IMR-90 (cell line): ENCODE results near the gene SPTLC2. TPM values are rescaled to one million over a fixed set of nuclear protein-coding genes. Genes with fewer than 3 reads are reported as not detected.

Experiments used
- ATAC-seq: fragments of 200-7000 bp; cut with Tn5 transposase; 2 replicates; pipeline ENCODE4 v1.9.1; 2020; ENCODE audit warnings: low read depth, mild to moderate bottlenecking, moderate library complexity
- BruUV-seq: library from RNA; stranded (reverse); fragments of 400-500 nt; replicated peaks from 2 replicates; lab custom pipeline; 2021; lab: Mats Ljungman, UMichigan
- CTCF ChIA-PET: fragments of 300-600 bp; formaldehyde crosslinking; extraction: SDS; loops from one replicate; lab custom pipeline; 2021; ENCODE audit warnings: antibody characterized with exemption; lab: Yijun Ruan, JAX
- POLR2A ChIA-PET: fragments of 300-600 bp; sonication (Branson Sonifier 250); formaldehyde crosslinking; loops from one replicate; lab custom pipeline; 2022; ENCODE audit warnings: antibody characterized with exemption; ENCODE audit not compliant: unreplicated experiment; lab: Charles Lee
- DNase-seq: peaks from one replicate; pipeline ENCODE4 v3.0.0; 2013
- H2AFZ ChIP-seq: replicated peaks from 2 replicates; pipeline ENCODE3; 2013; ENCODE audit warnings: low read length, mild to moderate bottlenecking; ENCODE audit not compliant: poor library complexity
- H2AK5ac ChIP-seq: 2 replicates; pipeline ENCODE4 v1.6.1; 2013; ENCODE audit warnings: low read depth, low read length, inconsistent platforms
- H2AK9ac ChIP-seq: replicated peaks from 2 replicates; pipeline ENCODE3; 2013; ENCODE audit warnings: mild to moderate bottlenecking, low read depth, low read length, moderate library complexity; ENCODE audit not compliant: poor library complexity
- H2BK120ac ChIP-seq: 2 replicates; pipeline ENCODE4 v1.6.1; 2013; ENCODE audit warnings: low read depth, low read length, inconsistent platforms
- H2BK15ac ChIP-seq: 3 replicates; pipeline ENCODE4 v1.6.1; 2013; ENCODE audit warnings: low read depth, low read length, inconsistent platforms
- H2BK20ac ChIP-seq: 2 replicates; pipeline ENCODE4 v1.6.1; 2013; ENCODE audit warnings: low read depth, mild to moderate bottlenecking, inconsistent platforms, low read length, moderate library complexity
- H2BK5ac ChIP-seq: 2 replicates; pipeline ENCODE4 v1.6.1; 2013; ENCODE audit warnings: mild to moderate bottlenecking, low read depth, low read length, inconsistent platforms; ENCODE audit not compliant: poor library complexity, severe bottlenecking
- H3K14ac ChIP-seq: replicated peaks from 2 replicates; pipeline ENCODE4 v1.6.1; 2013; ENCODE audit warnings: low read depth, low read length, inconsistent platforms
- H3K18ac ChIP-seq: 2 replicates; pipeline ENCODE4 v1.6.1; 2013; ENCODE audit warnings: low read depth, low read length, control low read depth
- H3K23ac ChIP-seq: 2 replicates; pipeline ENCODE4 v1.6.1; 2013; ENCODE audit warnings: low read depth, low read length, inconsistent platforms
- H3K27ac ChIP-seq: 2 replicates; pipeline ENCODE4 v1.5.1; 2013; ENCODE audit warnings: mild to moderate bottlenecking, control low read depth, low read length; ENCODE audit not compliant: insufficient read depth
- H3K27me3 ChIP-seq: 2 replicates; pipeline ENCODE4 v1.6.1; 2013; ENCODE audit warnings: low read length; ENCODE audit not compliant: control insufficient read depth, insufficient read depth
- H3K36me3 ChIP-seq: 2 replicates; pipeline ENCODE4 v1.6.1; 2013; ENCODE audit warnings: low read length, mixed read lengths; ENCODE audit not compliant: control insufficient read depth, insufficient read depth
- H3K4ac ChIP-seq: 2 replicates; pipeline ENCODE4 v1.6.1; 2013; ENCODE audit warnings: low read depth, low read length, inconsistent platforms
- H3K4me1 ChIP-seq: 2 replicates; pipeline ENCODE4 v1.6.1; 2013; ENCODE audit warnings: low read length, mixed read lengths; ENCODE audit not compliant: control insufficient read depth, insufficient read depth
- H3K4me2 ChIP-seq: 2 replicates; pipeline ENCODE4 v1.6.1; 2013; ENCODE audit warnings: low read depth, mild to moderate bottlenecking, control low read depth, low read length, moderate library complexity
- H3K4me3 ChIP-seq: 2 replicates; pipeline ENCODE4 v1.5.1; 2013; ENCODE audit warnings: low read depth, mild to moderate bottlenecking, control low read depth, low read length, moderate library complexity; ENCODE audit not compliant: insufficient read depth
- H3K56ac ChIP-seq: 2 replicates; pipeline ENCODE4 v1.6.1; 2013; ENCODE audit warnings: low read length, inconsistent platforms; ENCODE audit not compliant: insufficient read depth; ENCODE audit errors: extremely low read depth
- H3K79me1 ChIP-seq, 2 experiments: 2 replicates each; pipeline ENCODE4 v1.6.1; 2013; ENCODE audit warnings: low read length in 2 of 2, inconsistent platforms in 1 of 2, low read depth in 1 of 2
- H3K9ac ChIP-seq: 2 replicates; pipeline ENCODE4 v1.6.1; 2013; ENCODE audit warnings: low read depth, low read length, control low read depth
- H3K9me1 ChIP-seq: 2 replicates; pipeline ENCODE4 v1.6.1; 2013; ENCODE audit warnings: low read length, inconsistent platforms; ENCODE audit not compliant: insufficient read depth
- H3K9me3 ChIP-seq: 2 replicates; pipeline ENCODE4 v1.6.1; 2013; ENCODE audit warnings: low read length; ENCODE audit not compliant: control insufficient read depth, insufficient read depth
- H4K20me1 ChIP-seq: 2 replicates; pipeline ENCODE4 v1.6.1; 2013; ENCODE audit warnings: low read length, inconsistent platforms; ENCODE audit not compliant: insufficient read depth
- H4K5ac ChIP-seq: 2 replicates; pipeline ENCODE4 v1.6.1; 2013; ENCODE audit warnings: mild to moderate bottlenecking, low read depth, low read length, control low read depth
- H4K8ac ChIP-seq, 2 experiments: 2 replicates each; pipeline ENCODE4 v1.6.1; 2013; ENCODE audit warnings: low read depth in 2 of 2, low read length in 2 of 2, control low read depth in 1 of 2, inconsistent platforms in 1 of 2
- H4K91ac ChIP-seq: 2 replicates; pipeline ENCODE4 v1.6.1; 2013; ENCODE audit warnings: low read depth, low read length, inconsistent platforms; ENCODE audit not compliant: insufficient read depth
- BHLHE40 ChIP-seq: fragments of 150-350 bp; IDR thresholded peaks from 2 replicates; pipeline ENCODE4 v1.6.1; 2016; ENCODE audit warnings: mild to moderate bottlenecking, low read depth, low read length
- CHD1 ChIP-seq: IDR thresholded peaks from 2 replicates; pipeline ENCODE4 v1.6.1; 2012; ENCODE audit warnings: low read depth, low read length, improper control_type of control experiment
- FOS ChIP-seq: fragments of 150-350 bp; IDR thresholded peaks from 2 replicates; pipeline ENCODE4 v1.6.1; 2016; ENCODE audit warnings: low read depth, low read length
- MAFK ChIP-seq: IDR thresholded peaks from 2 replicates; pipeline ENCODE4 v1.6.1; 2012; ENCODE audit warnings: low read depth, low read length, improper control_type of control experiment
- MAZ ChIP-seq: IDR thresholded peaks from 2 replicates; pipeline ENCODE4 v1.6.1; 2012; ENCODE audit warnings: low read depth, mild to moderate bottlenecking, low read length, improper control_type of control experiment, moderate library complexity, borderline replicate concordance
- MXI1 ChIP-seq: IDR thresholded peaks from 2 replicates; pipeline ENCODE4 v1.6.1; 2012; ENCODE audit warnings: low read depth, mild to moderate bottlenecking, low read length, moderate library complexity, borderline replicate concordance
- NFE2L2 ChIP-seq: fragments of 150-350 bp; IDR thresholded peaks from 2 replicates; pipeline ENCODE4 v1.6.1; 2016; ENCODE audit warnings: low read depth, mild to moderate bottlenecking, low read length
- POLR2A ChIP-seq: IDR thresholded peaks from 2 replicates; pipeline ENCODE4 v1.6.1; 2012; ENCODE audit warnings: mild to moderate bottlenecking, low read depth, low read length
- RAD21 ChIP-seq: IDR thresholded peaks from 2 replicates; pipeline ENCODE4 v1.6.1; 2012; ENCODE audit warnings: low read length, improper control_type of control experiment
- RCOR1 ChIP-seq: IDR thresholded peaks from 2 replicates; pipeline ENCODE4 v1.6.1; 2012; ENCODE audit warnings: mild to moderate bottlenecking, low read length, improper control_type of control experiment; ENCODE audit not compliant: insufficient replicate concordance
- RFX5 ChIP-seq: IDR thresholded peaks from 2 replicates; pipeline ENCODE4 v1.8.0; 2012; ENCODE audit warnings: low read depth, mild to moderate bottlenecking, low read length, moderate library complexity
- SMC3 ChIP-seq: fragments of 150-350 bp; IDR thresholded peaks from 2 replicates; pipeline ENCODE4 v1.6.1; 2016; ENCODE audit warnings: low read depth, mild to moderate bottlenecking, antibody characterized with exemption, low read length, moderate library complexity
- WGBS, 2 experiments: methylation state at CpG; one replicate each; pipeline versions ENCODE4 v1.1.5 to v1.1.7; 2013; ENCODE audit warnings: missing lambda C conversion rate in 2 of 2; ENCODE audit not compliant: insufficient read length in 1 of 2; ENCODE audit errors: extremely low coverage in 2 of 2; 5-methylcytosine and 5-hydroxymethylcytosine counted together
- dilution Hi-C: fragments of 300-500 bp; cut with HindIII; formaldehyde crosslinking; loops from one replicate; pipeline ENCODE4 v1.14.3; 2018; ENCODE audit warnings: low sequenced_read_pairs; ENCODE audit not compliant: unreplicated experiment
- in situ Hi-C: fragments of 300-500 bp; cut with MboI; formaldehyde crosslinking; loops from 3 replicates; pipeline ENCODE4 v1.14.3; 2019; ENCODE audit warnings: low sequenced_read_pairs, inconsistent platforms, mixed read lengths
- intact Hi-C: fragments of 100-400 bp; cut with micrococcal nuclease; formaldehyde crosslinking; loops from 2 replicates; pipeline ENCODE4 v1.10.0; 2022
- polyA plus RNA-seq, 3 experiments: library from polyadenylated mRNA; depleted of rRNA; stranded (reverse); fragments of >200 nt; gene quantifications; 2 replicates each; pipeline ENCODE4 v1.2.3, GENCODE V29; 2012; ENCODE audit warnings: low replicate concordance in 1 of 3
- total RNA-seq: library from RNA; depleted of rRNA; stranded (reverse); fragments of >200 nt; gene quantifications from 2 replicates; pipeline ENCODE4 v1.2.3, GENCODE V29; 2012
- TF ChIP-seq, protein P1 (sequence below): conservative IDR thresholded peaks from 2 replicates; pipeline ENCODE4 v1.5.1; 2012; ENCODE audit warnings: mild to moderate bottlenecking, low read depth, low read length, improper control_type of control experiment
- TF ChIP-seq, protein P2 (sequence below): fragments of 150-350 bp; IDR thresholded peaks from 2 replicates; pipeline ENCODE4 v1.6.1; 2016; ENCODE audit warnings: low read depth, mild to moderate bottlenecking, low read length, moderate library complexity, borderline replicate concordance

Gene SPTLC2
- total and polyA plus RNA-seq, 2 of the 4 experiments (the other 2 are of a cell fraction) = 22.6 to 68.3 TPM

DNA sequence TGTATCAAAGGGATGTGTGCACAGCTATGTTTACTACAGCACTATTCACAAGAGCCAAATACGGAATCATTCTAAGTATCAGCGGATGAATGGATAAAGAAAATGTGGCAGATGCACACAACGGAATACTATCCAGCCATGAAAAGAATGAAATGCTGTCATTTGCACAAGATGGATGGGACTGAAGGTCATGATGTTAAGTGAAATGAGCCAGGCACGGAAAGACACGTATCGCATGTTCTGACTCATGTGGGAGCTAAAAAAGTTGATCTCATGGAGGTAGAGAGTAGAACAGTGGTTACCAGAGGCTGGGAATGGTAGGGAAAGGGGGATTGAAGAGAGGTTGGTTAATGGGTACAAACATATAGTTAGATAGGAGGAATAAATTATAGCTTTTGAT is 91.9 kb downstream of the SPTLC2 start:
- no peak overlapping the region for H4K8ac ChIP-seq
- ChIA-PET POLR2A (no interaction called here), CTCF (interaction anchor here (0.7 kb wide), 1 partner anchor 46 kb away, joined by 3 read pairs; no protein-coding TSS in a partner anchor)
- H2AK5ac ChIP-seq = no peak overlapping the region
- intact Hi-C loops = no loop called here
- H3K23ac ChIP-seq = no peak overlapping the region
- H2AFZ ChIP-seq = no peak overlapping the region
- H4K20me1 ChIP-seq = peaks cover 7% of the 10 kb centered on the region; the same call in 1 of the 2 replicates
- H2BK120ac ChIP-seq = no peak overlapping the region
- 84% methylated on average over 5 of the region's 6 CpGs; no CpG with 5 or more reads in 1 of the 2 experiments for WGBS, 2 experiments
- no peak for TF ChIP-seq POLR2A
- no peak for TF ChIP-seq RAD21
- no peak for TF ChIP-seq MAZ
- no peak for TF ChIP-seq RFX5
- no peak for TF ChIP-seq BHLHE40
- TF ChIP-seq SMC3 = no peak
- TF ChIP-seq, protein P1, sequence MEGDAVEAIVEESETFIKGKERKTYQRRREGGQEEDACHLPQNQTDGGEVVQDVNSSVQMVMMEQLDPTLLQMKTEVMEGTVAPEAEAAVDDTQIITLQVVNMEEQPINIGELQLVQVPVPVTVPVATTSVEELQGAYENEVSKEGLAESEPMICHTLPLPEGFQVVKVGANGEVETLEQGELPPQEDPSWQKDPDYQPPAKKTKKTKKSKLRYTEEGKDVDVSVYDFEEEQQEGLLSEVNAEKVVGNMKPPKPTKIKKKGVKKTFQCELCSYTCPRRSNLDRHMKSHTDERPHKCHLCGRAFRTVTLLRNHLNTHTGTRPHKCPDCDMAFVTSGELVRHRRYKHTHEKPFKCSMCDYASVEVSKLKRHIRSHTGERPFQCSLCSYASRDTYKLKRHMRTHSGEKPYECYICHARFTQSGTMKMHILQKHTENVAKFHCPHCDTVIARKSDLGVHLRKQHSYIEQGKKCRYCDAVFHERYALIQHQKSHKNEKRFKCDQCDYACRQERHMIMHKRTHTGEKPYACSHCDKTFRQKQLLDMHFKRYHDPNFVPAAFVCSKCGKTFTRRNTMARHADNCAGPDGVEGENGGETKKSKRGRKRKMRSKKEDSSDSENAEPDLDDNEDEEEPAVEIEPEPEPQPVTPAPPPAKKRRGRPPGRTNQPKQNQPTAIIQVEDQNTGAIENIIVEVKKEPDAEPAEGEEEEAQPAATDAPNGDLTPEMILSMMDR = no peak
- TF ChIP-seq MXI1 = no peak
- TF ChIP-seq MAFK = no peak
- TF ChIP-seq, protein P2, sequence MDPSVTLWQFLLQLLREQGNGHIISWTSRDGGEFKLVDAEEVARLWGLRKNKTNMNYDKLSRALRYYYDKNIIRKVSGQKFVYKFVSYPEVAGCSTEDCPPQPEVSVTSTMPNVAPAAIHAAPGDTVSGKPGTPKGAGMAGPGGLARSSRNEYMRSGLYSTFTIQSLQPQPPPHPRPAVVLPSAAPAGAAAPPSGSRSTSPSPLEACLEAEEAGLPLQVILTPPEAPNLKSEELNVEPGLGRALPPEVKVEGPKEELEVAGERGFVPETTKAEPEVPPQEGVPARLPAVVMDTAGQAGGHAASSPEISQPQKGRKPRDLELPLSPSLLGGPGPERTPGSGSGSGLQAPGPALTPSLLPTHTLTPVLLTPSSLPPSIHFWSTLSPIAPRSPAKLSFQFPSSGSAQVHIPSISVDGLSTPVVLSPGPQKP = no peak
- TF ChIP-seq CHD1 = no peak
- TF ChIP-seq RCOR1 = no peak
- no peak for TF ChIP-seq NFE2L2
- no peak for TF ChIP-seq FOS
- dilution Hi-C loops = no loop called here
- no peak for DNase-seq
- H2BK15ac ChIP-seq = no peak overlapping the region
- no peak overlapping the region for H4K91ac ChIP-seq
- no peak overlapping the region for H3K9ac ChIP-seq
- H3K14ac ChIP-seq = no peak overlapping the region
- no peak overlapping the region for H3K18ac ChIP-seq
- no peak overlapping the region for H4K5ac ChIP-seq
- H3K27me3 ChIP-seq = no peaks in the 10 kb centered on the region
- peaks cover 19 to 20% of the 10 kb centered on the region in 2 experiments for H3K79me1 ChIP-seq
- peaks cover 8% of the 10 kb centered on the region for H3K36me3 ChIP-seq
- no peaks in the 10 kb centered on the region for H3K9me3 ChIP-seq
- H3K4me1 ChIP-seq = peaks cover 3% of the 10 kb centered on the region; the same call in 1 of the 2 replicates
- H3K56ac ChIP-seq = no peak overlapping the region
- no peak overlapping the region for H3K4me2 ChIP-seq
- no peak overlapping the region for H3K4me3 ChIP-seq
- H2AK9ac ChIP-seq = no peak overlapping the region
- no TSS peak for BruUV-seq
- in situ Hi-C loops = no loop called here
- no peak overlapping the region for H2BK20ac ChIP-seq
- no peak for ATAC-seq
- H3K4ac ChIP-seq = no peak overlapping the region
- peaks cover 3% of the 10 kb centered on the region; the same call in 1 of the 2 replicates for H3K9me1 ChIP-seq
- no peak overlapping the region for H3K27ac ChIP-seq
- no peak overlapping the region for H2BK5ac ChIP-seq
